Stimulated activated CD8-positive, alpha-beta memory T cell treated with anti-CD3 and anti-CD28 coated beads, Interleukin-7, amount 100 ng/mL, for 24 hours (primary cell): Measurements from ENCODE around the gene SCAF4.
A peak's percentile ranks its signal among the peaks of the same experiment; 100 is the strongest.
"Not testable (repeated sequence)": the region's sequence is repeated elsewhere in the genome, so short reads cannot be mapped to it uniquely, and the experiment has no call there.

Experiments
- DNase-seq: peaks from one replicate; pipeline ENCODE4 v3.0.0-alpha.2; 2020; ENCODE audit warnings: low read depth

The SCAF4 gene

GRCh38 chr21:31731857-31732596 lies at the start of gene SCAF4:
Gene SCAF4, minus strand, starts transcription at chr21:31732118. Its CDS starts 426 bp downstream, at chr21:31731692.
- DNase-seq: peak; percentile 60

- no peak for DNase-seq
Observed at GRCh38 chr21:31780944-31781343, 49.0 kb upstream of the SCAF4 start.

GRCh38 chr21:31778546-31778945 lies 46.6 kb upstream of the SCAF4 start:
- DNase-seq: no peak

GRCh38 chr21:31777857-31778256 lies 45.9 kb upstream of the SCAF4 start:
- DNase-seq: no peak

- DNase-seq: no peak
Observed at GRCh38 chr21:31774031-31774430, 42.1 kb upstream of the SCAF4 start.

GRCh38 chr21:31772674-31773555 lies 41.0 kb upstream of the SCAF4 start:
- DNase-seq: no peak

GRCh38 chr21:31771685-31772084 lies 39.8 kb upstream of the SCAF4 start:
- DNase-seq: no peak

- DNase-seq: no peak
Observed at GRCh38 chr21:31768710-31769109, 36.8 kb upstream of the SCAF4 start.

GRCh38 chr21:31766899-31767298 lies 35.0 kb upstream of the SCAF4 start:
- DNase-seq: no peak

GRCh38 chr21:31765850-31766249 lies 33.9 kb upstream of the SCAF4 start:
- not testable (repeated sequence) for DNase-seq

- DNase-seq: no peak
Observed at GRCh38 chr21:31760931-31761330, 29.0 kb upstream of the SCAF4 start.

GRCh38 chr21:31756787-31757186 lies 24.9 kb upstream of the SCAF4 start:
- DNase-seq: no peak

GRCh38 chr21:31755027-31755426 lies 23.1 kb upstream of the SCAF4 start:
- DNase-seq: no peak

- DNase-seq: no peak
Observed at GRCh38 chr21:31754708-31754960, 22.7 kb upstream of the SCAF4 start.

GRCh38 chr21:31753949-31754707 lies 22.2 kb upstream of the SCAF4 start:
- no peak for DNase-seq

GRCh38 chr21:31752967-31753366 lies 21.0 kb upstream of the SCAF4 start:
- no peak for DNase-seq

- DNase-seq: no peak
Observed at GRCh38 chr21:31752352-31752751, 20.4 kb upstream of the SCAF4 start.

GRCh38 chr21:31750843-31751242 lies 18.9 kb upstream of the SCAF4 start:
- no peak for DNase-seq

- no peak for DNase-seq
Observed at GRCh38 chr21:31744182-31744800, 12.4 kb upstream of the SCAF4 start.

GRCh38 chr21:31743712-31744111 lies 11.8 kb upstream of the SCAF4 start:
- no peak for DNase-seq

GRCh38 chr21:31741116-31741515 lies 9.2 kb upstream of the SCAF4 start:
- DNase-seq: no peak
